GM12878 (cell line): ENCODE results near the gene CLEC19A. TPM values are rescaled to one million over a fixed set of nuclear protein-coding genes. Genes with fewer than 3 reads are reported as not detected.

Experiments
- ATAC-seq: fragments of 200-7000 bp; cut with Tn5 transposase; 3 replicates; pipeline ENCODE4 v1.9.1; 2020; ENCODE audit warnings: mild to moderate bottlenecking, moderate library complexity
- BruUV-seq: library from RNA; stranded (reverse); fragments of 400-500 nt; replicated peaks from 2 replicates; lab custom pipeline; 2021; lab: Mats Ljungman, UMichigan
- CTCF ChIA-PET: fragments of 300-600 bp; sonication (Branson Sonifier 250); formaldehyde crosslinking; extraction: SDS; loops from one replicate; lab custom pipeline; 2021; ENCODE audit warnings: inconsistent platforms; lab: Yijun Ruan, JAX
- POLR2A ChIA-PET: fragments of 350-600 bp; formaldehyde crosslinking; extraction: SDS; loops from one replicate; lab custom pipeline; 2021; ENCODE audit warnings: inconsistent platforms; lab: Charles Lee
- RAD21 ChIA-PET: fragments of 300-600 bp; sonication (Branson Sonifier 250); formaldehyde crosslinking; loops from one replicate; lab custom pipeline; 2023; ENCODE audit warnings: antibody characterized with exemption; ENCODE audit not compliant: unreplicated experiment; lab: Charles Lee
- SMC1A ChIA-PET: fragments of 300-600 bp; sonication (Branson Sonifier 250); formaldehyde crosslinking; loops from one replicate; lab custom pipeline; 2023; ENCODE audit not compliant: unreplicated experiment, uncharacterized antibody; lab: Charles Lee
- DNase-seq: peaks from one replicate; pipeline ENCODE4 v3.0.0-alpha.2; 2011; ENCODE audit warnings: low read depth, low spot score
- FAIRE-seq: peaks from 3 replicates; lab custom pipeline; 2011; peaks lifted over from hg19 to GRCh38; lab: Jason Lieb, UNC
- H2AFZ ChIP-seq: 2 replicates; pipeline ENCODE4 v1.6.0; 2011; ENCODE audit warnings: low read depth, low read length, control low read depth; ENCODE audit not compliant: control insufficient read depth
- H3K27ac ChIP-seq: 2 replicates; pipeline ENCODE4 v1.5.1; 2011; ENCODE audit warnings: control low read depth; ENCODE audit not compliant: control insufficient read depth, insufficient read depth
- H3K27me3 ChIP-seq, 2 experiments: replicated peaks in 1 of 2; 2 replicates each; pipeline versions ENCODE4 v1.6.0 to v1.6.1; 2011; ENCODE audit warnings: low read length in 1 of 2; ENCODE audit not compliant: control insufficient read depth in 2 of 2, insufficient read depth in 2 of 2
- H3K36me3 ChIP-seq, 2 experiments: 2 replicates each; pipeline ENCODE4 v1.5.1; 2011; ENCODE audit warnings: low read length in 1 of 2; ENCODE audit not compliant: control insufficient read depth in 2 of 2, insufficient read depth in 2 of 2
- H3K4me1 ChIP-seq: 2 replicates; pipeline ENCODE4 v1.6.1; 2011; ENCODE audit warnings: mild to moderate bottlenecking, low read length, moderate library complexity, mixed read lengths; ENCODE audit not compliant: control insufficient read depth, insufficient read depth
- H3K4me2 ChIP-seq: 2 replicates; pipeline ENCODE4 v1.6.0; 2011; ENCODE audit warnings: control low read depth; ENCODE audit not compliant: control insufficient read depth, insufficient read depth
- H3K4me3 ChIP-seq: fragments of 200-600 bp; sonication (generic); 2 replicates; pipeline ENCODE4 v1.5.1; 2016
- H3K79me2 ChIP-seq: 2 replicates; pipeline ENCODE4 v1.6.0; 2011; ENCODE audit warnings: low read length; ENCODE audit not compliant: control insufficient read depth, insufficient read depth
- H3K9ac ChIP-seq: 2 replicates; pipeline ENCODE4 v1.8.0; 2011; ENCODE audit warnings: low read length, control low read depth, mixed read lengths; ENCODE audit not compliant: control insufficient read depth, insufficient read depth
- H3K9me3 ChIP-seq: replicated peaks from 3 replicates; pipeline ENCODE4 v1.5.1; 2011; ENCODE audit warnings: mild to moderate bottlenecking, low read length; ENCODE audit not compliant: control insufficient read depth, insufficient read depth
- H4K20me1 ChIP-seq: 2 replicates; pipeline ENCODE4 v1.6.0; 2011; ENCODE audit not compliant: control insufficient read depth, insufficient read depth
- ASH2L ChIP-seq: fragments of 300-600, 200-600 bp; sonication (generic); IDR thresholded peaks from 2 replicates; pipeline ENCODE4 v1.6.1; 2017; ENCODE audit warnings: low read depth, mild to moderate bottlenecking, borderline replicate concordance
- CEBPB ChIP-seq, 2 experiments: fragments of 150-350 bp in 1 of 2; IDR thresholded peaks; 2 replicates each; pipeline ENCODE4 v1.6.1; 2012 to 2014; ENCODE audit warnings: low read depth in 2 of 2, low read length in 2 of 2, borderline replicate concordance in 1 of 2, inconsistent platforms in 1 of 2
- IRF3 ChIP-seq: fragments of 450-650 bp; IDR thresholded peaks from 2 replicates; pipeline ENCODE4 v1.6.1; 2014; ENCODE audit warnings: mild to moderate bottlenecking
- NR2C1 ChIP-seq: fragments of 450-650 bp; IDR thresholded peaks from 2 replicates; pipeline ENCODE4 v1.6.1; 2017; ENCODE audit warnings: antibody characterized with exemption, mild to moderate bottlenecking, moderate library complexity
- PAX8 ChIP-seq: fragments of 450-650 bp; IDR thresholded peaks from 2 replicates; pipeline ENCODE4 v1.6.1; 2017; ENCODE audit warnings: mild to moderate bottlenecking, moderate library complexity
- PBX3 ChIP-seq: IDR thresholded peaks from 2 replicates; pipeline ENCODE4 v1.6.1; 2011; ENCODE audit warnings: mild to moderate bottlenecking, low read depth, low read length, moderate library complexity; ENCODE audit not compliant: insufficient replicate concordance
- RB1 ChIP-seq: fragments of 450-650 bp; formaldehyde crosslinking; IDR thresholded peaks from 2 replicates; pipeline ENCODE4 v1.6.1; 2017; ENCODE audit warnings: mild to moderate bottlenecking, borderline replicate concordance
- SKIL ChIP-seq: fragments of 450-650 bp; IDR thresholded peaks from 2 replicates; pipeline ENCODE4 v1.6.1; 2017; ENCODE audit warnings: mild to moderate bottlenecking, low read depth, inconsistent platforms; ENCODE audit not compliant: poor library complexity, severe bottlenecking
- SMAD1 ChIP-seq: fragments of 450-650 bp; IDR thresholded peaks from 2 replicates; pipeline ENCODE4 v1.6.1; 2018; ENCODE audit warnings: mild to moderate bottlenecking, low read depth; ENCODE audit not compliant: partially characterized antibody
- STAT1 ChIP-seq: fragments of 450-650 bp; conservative IDR thresholded peaks from 2 replicates; pipeline ENCODE4 v1.6.1; 2014; ENCODE audit warnings: antibody characterized with exemption, mild to moderate bottlenecking
- TBL1XR1 ChIP-seq: IDR thresholded peaks from 2 replicates; pipeline ENCODE4 v1.6.1; 2012; ENCODE audit warnings: low read depth, low read length, improper control_type of control experiment
- USF2 ChIP-seq: IDR thresholded peaks from 2 replicates; pipeline ENCODE4 v1.6.1; 2011; ENCODE audit warnings: low read depth, low read length, improper control_type of control experiment, borderline replicate concordance
- ZBTB11 ChIP-seq: fragments of 450-650 bp; formaldehyde crosslinking; IDR thresholded peaks from 2 replicates; pipeline ENCODE4 v1.5.0; 2022; ENCODE audit warnings: mild to moderate bottlenecking, missing genetic modification characterization
- ZNF622 ChIP-seq: fragments of 450-650 bp; IDR thresholded peaks from 2 replicates; pipeline ENCODE4 v1.6.1; 2017; ENCODE audit warnings: mild to moderate bottlenecking, inconsistent platforms
- WGBS: methylation state at CpG from one replicate; pipeline ENCODE4 v1.1.6; 2016; ENCODE audit warnings: low lambda C conversion rate; ENCODE audit not compliant: insufficient replicate concordance, insufficient coverage; ENCODE audit errors: missing lambda C conversion rate; 5-methylcytosine and 5-hydroxymethylcytosine counted together
- in situ Hi-C: fragments of 300-500 bp; cut with MboI; formaldehyde crosslinking; loops from 9 replicates; pipeline ENCODE4 v1.14.3; 2018; ENCODE audit warnings: mixed read lengths
- intact Hi-C: fragments of 100-400 bp; cut with micrococcal nuclease; formaldehyde crosslinking; loops from one replicate; pipeline ENCODE4 v1.14.2; 2022; ENCODE audit not compliant: unreplicated experiment
- polyA plus RNA-seq, 11 experiments: library from polyadenylated mRNA; depleted of rRNA in 4 of 11; unstranded in 6 of 11; stranded (reverse) in 5 of 11; fragments of >200 nt; fragmentation: Nextera tagmentation in 4 of 11; fragmentation: Illumina TruSeq in 1 of 11; extraction: Ambion mirVana in 4 of 11; extraction: Trizol in 1 of 11; gene quantifications; 1 replicate in 1 of 11; 2 replicates in 10 of 11; pipeline versions ENCODE4 v1.2.1 to v1.2.3, GENCODE V29; 2011 to 2016; ENCODE audit warnings: inconsistent platforms in 2 of 11, missing spikeins in 2 of 11, low read depth in 1 of 11
- total RNA-seq, 4 experiments: library from RNA; depleted of rRNA in 3 of 4; stranded (reverse); fragments of >200 nt in 3 of 4; fragmentation: Illumina TruSeq in 1 of 4; extraction: Trizol in 1 of 4; gene quantifications; 2 replicates each; pipeline versions ENCODE4 v1.2.1 to v1.2.3, GENCODE V29; 2013 to 2021

The CLEC19A gene
- total and polyA plus RNA-seq, 10 of the 15 experiments (the other 5 are each of a cell fraction or from before 2014, with no cell fraction given) = 0.03 TPM; not detected in 8

- no TSS peak for BruUV-seq
- Histone ChIP-seq H2AFZ (no peak overlapping the region), H3K4me1 (no peaks in the 10 kb centered on the region), H3K9me3 (peaks cover 6% of the 10 kb centered on the region; the same call in 2 of the 3 replicates), H3K4me3 (no peak overlapping the region), H4K20me1 (no peaks in the 10 kb centered on the region), H3K79me2 (no peaks in the 10 kb centered on the region), H3K27ac (no peak overlapping the region), H3K4me2 (no peak overlapping the region), H3K36me3 (no peaks in the 10 kb centered on the region), H3K27me3 (no peaks in the 10 kb centered on the region), H3K9ac (no peak overlapping the region)
- POLR2A ChIA-PET = no interaction called here
- 74% methylated on average over 10 of the region's 11 CpGs for WGBS
- DNase-seq (no peak), ATAC-seq (no peak), FAIRE-seq (no peak)
- intact Hi-C loops (no loop called here), in situ Hi-C loops (no loop called here)
- CTCF ChIA-PET = no interaction called here
- SMC1A ChIA-PET = no interaction called here
- RAD21 ChIA-PET = no interaction called here
- TF ChIP-seq IRF3 (no peak), STAT1 (no peak), NR2C1 (no peak), CEBPB (IDR thresholded peaks at IDR 0.05; ENCODE audit: borderline replicate concordance in 1 of 2, low read depth in 2 of 2, low read length in 2 of 2) (no peak), PAX8 (no peak), SMAD1 (no peak), ZBTB11 (CRISPR knock-in tag) (no peak), ZNF622 (no peak), RB1 (no peak), SKIL (no peak), ASH2L (no peak), TBL1XR1 (no peak), USF2 (no peak), PBX3 (no peak)
These were observed 18.8 kb upstream of the CLEC19A start for GRCh38 chr16:19266774-19267173.
